IMR-90 (cell line): Measurements from ENCODE around the gene GPX5.

Source experiments
- BHLHE40 ChIP-seq: fragments of 150-350 bp; IDR thresholded peaks from 2 replicates; pipeline ENCODE4 v1.6.1; 2016; ENCODE audit warnings: mild to moderate bottlenecking, low read depth, low read length
- CEBPB ChIP-seq: IDR thresholded peaks from 2 replicates; pipeline ENCODE4 v1.6.1; 2012; ENCODE audit warnings: low read depth, low read length, improper control_type of control experiment
- CTCF ChIP-seq: conservative IDR thresholded peaks from 2 replicates; pipeline ENCODE4 v1.5.1; 2012; ENCODE audit warnings: mild to moderate bottlenecking, low read depth, low read length, improper control_type of control experiment
- MAFK ChIP-seq: IDR thresholded peaks from 2 replicates; pipeline ENCODE4 v1.6.1; 2012; ENCODE audit warnings: low read depth, low read length, improper control_type of control experiment
- MAZ ChIP-seq: IDR thresholded peaks from 2 replicates; pipeline ENCODE4 v1.6.1; 2012; ENCODE audit warnings: low read depth, mild to moderate bottlenecking, low read length, improper control_type of control experiment, moderate library complexity, borderline replicate concordance
- MXI1 ChIP-seq: IDR thresholded peaks from 2 replicates; pipeline ENCODE4 v1.6.1; 2012; ENCODE audit warnings: low read depth, mild to moderate bottlenecking, low read length, moderate library complexity, borderline replicate concordance
- POLR2A ChIP-seq: IDR thresholded peaks from 2 replicates; pipeline ENCODE4 v1.6.1; 2012; ENCODE audit warnings: mild to moderate bottlenecking, low read depth, low read length
- RAD21 ChIP-seq: IDR thresholded peaks from 2 replicates; pipeline ENCODE4 v1.6.1; 2012; ENCODE audit warnings: low read length, improper control_type of control experiment
- RFX5 ChIP-seq: IDR thresholded peaks from 2 replicates; pipeline ENCODE4 v1.8.0; 2012; ENCODE audit warnings: low read depth, mild to moderate bottlenecking, low read length, moderate library complexity
- SMC3 ChIP-seq: fragments of 150-350 bp; IDR thresholded peaks from 2 replicates; pipeline ENCODE4 v1.6.1; 2016; ENCODE audit warnings: low read depth, mild to moderate bottlenecking, antibody characterized with exemption, low read length, moderate library complexity
- USF2 ChIP-seq: fragments of 150-350 bp; IDR thresholded peaks from 2 replicates; pipeline ENCODE4 v1.6.1; 2017; ENCODE audit warnings: mild to moderate bottlenecking, antibody characterized with exemption, low read length, low read depth

- TF ChIP-seq CTCF (no peak), POLR2A (no peak), MAFK (no peak), BHLHE40 (no peak), SMC3 (no peak), USF2 (no peak), RFX5 (no peak), CEBPB (no peak), MAZ (no peak), MXI1 (no peak), RAD21 (no peak)
Measured at GRCh38 chr6:28501259-28501658, 24.4 kb upstream of the GPX5 start.
